K562 (cell line): Measurements from ENCODE around the gene PRSS21. TPM values are rescaled to one million over a fixed set of nuclear protein-coding genes. Genes with fewer than 3 reads are reported as not detected.

Experiments
- HMG20A ChIP-seq: fragments of 450-650 bp; formaldehyde crosslinking; conservative IDR thresholded peaks from 2 replicates; pipeline ENCODE4 v1.4.0; 2020; ENCODE audit warnings: mild to moderate bottlenecking, mixed read lengths
- IFI16 ChIP-seq: fragments of 250-450 bp; sonication (Bioruptor Pico); IDR thresholded peaks from 2 replicates; pipeline ENCODE4 v2.1.2; 2022; ENCODE audit warnings: mild to moderate bottlenecking, inconsistent platforms
- MTA2 ChIP-seq: fragments of 450-650 bp; IDR thresholded peaks from 2 replicates; pipeline ENCODE4 v1.6.1; 2016; ENCODE audit warnings: low read depth
- NBN ChIP-seq: fragments of 450-650 bp; IDR thresholded peaks from 2 replicates; pipeline ENCODE4 v1.6.1; 2016; ENCODE audit warnings: low read depth, mild to moderate bottlenecking
- PRPF4 ChIP-seq: fragments of 200-400 bp; formaldehyde crosslinking; IDR thresholded peaks from one replicate; pipeline ENCODE4 v1.6.1; 2017; ENCODE audit warnings: low read length, low read depth, mild to moderate bottlenecking; ENCODE audit not compliant: insufficient read depth, poor library complexity, severe bottlenecking
- RBBP5 ChIP-seq: fragments of 200-600 bp; sonication (generic); IDR thresholded peaks from 2 replicates; pipeline ENCODE4 v1.6.1; 2012; ENCODE audit warnings: borderline replicate concordance, mild to moderate bottlenecking, low read length, control low read depth, inconsistent platforms; ENCODE audit not compliant: insufficient read depth, poor library complexity, severe bottlenecking
- SRSF3 ChIP-seq: fragments of 200-400 bp; formaldehyde crosslinking; IDR thresholded peaks from 2 replicates; pipeline ENCODE4 v1.6.1; 2016; ENCODE audit warnings: mild to moderate bottlenecking, low read length, moderate library complexity; ENCODE audit not compliant: insufficient read depth
- THRAP3 ChIP-seq: fragments of 450-650 bp; IDR thresholded peaks from 2 replicates; pipeline ENCODE4 v1.6.1; 2016; ENCODE audit warnings: mild to moderate bottlenecking, inconsistent platforms, borderline replicate concordance
- ZFX ChIP-seq: sonication (generic); formaldehyde crosslinking; IDR thresholded peaks from 2 replicates; pipeline ENCODE4 v1.8.0; 2022; ENCODE audit warnings: mild to moderate bottlenecking, missing genetic modification reagents, moderate library complexity
- polyA plus RNA-seq, 8 experiments: library from polyadenylated mRNA; depleted of rRNA in 4 of 8; stranded (reverse) in 5 of 8; unstranded in 3 of 8; fragments of >200 nt; fragmentation: Nextera tagmentation in 2 of 8; fragmentation: Illumina TruSeq in 1 of 8; extraction: Ambion mirVana in 2 of 8; extraction: Trizol in 1 of 8; gene quantifications; 2 replicates each; pipeline versions ENCODE4 v1.2.1 to v1.2.3, GENCODE V29; 2011 to 2014; ENCODE audit warnings: inconsistent platforms in 1 of 8, missing spikeins in 1 of 8
- total RNA-seq, 7 experiments: library from RNA; depleted of rRNA in 6 of 7; stranded (reverse); fragments of >200 nt in 6 of 7; fragmentation: Illumina TruSeq in 2 of 7; extraction: Trizol in 2 of 7; gene quantifications; 2 replicates each; pipeline versions ENCODE4 v1.2.1 to v1.2.3, GENCODE V29; 2011 to 2021; ENCODE audit warnings: low replicate concordance in 1 of 7
- TF ChIP-seq, protein P1 (sequence below): sonication (generic); formaldehyde crosslinking; IDR thresholded peaks from 2 replicates; pipeline ENCODE4 v1.8.1; 2023; ENCODE audit warnings: mild to moderate bottlenecking, missing genetic modification reagents, moderate library complexity
- TF ChIP-seq, protein P2 (sequence below): fragments of 450-650 bp; IDR thresholded peaks from 2 replicates; pipeline ENCODE4 v1.7.1; 2018; ENCODE audit warnings: mild to moderate bottlenecking, low read depth; ENCODE audit not compliant: partially characterized antibody
- TF ChIP-seq, protein P3 (sequence below): sonication (generic); formaldehyde crosslinking; IDR thresholded peaks from 2 replicates; pipeline ENCODE4 v1.9.0; 2022; ENCODE audit warnings: mild to moderate bottlenecking, missing genetic modification reagents
- TF ChIP-seq, protein P4 (sequence below): fragments of 450-650 bp; formaldehyde crosslinking; IDR thresholded peaks from 2 replicates; pipeline ENCODE4 v1.4.0; 2020; ENCODE audit warnings: mild to moderate bottlenecking, mixed read lengths
- TF ChIP-seq, protein P5 (sequence below): fragments of 250-450 bp; sonication (Bioruptor Pico); IDR thresholded peaks from 2 replicates; pipeline ENCODE4 v1.8.0; 2021; ENCODE audit warnings: mild to moderate bottlenecking, moderate library complexity
- TF ChIP-seq, protein P6 (sequence below): fragments of 450-650 bp; IDR thresholded peaks from 2 replicates; pipeline ENCODE4 v1.6.1; 2014; ENCODE audit warnings: low read depth, mild to moderate bottlenecking, moderate library complexity, borderline replicate concordance

PRSS21 gene
- total and polyA plus RNA-seq, 9 of the 15 experiments (the other 6 are each of a cell fraction or from before 2014, with no cell fraction given) = 12.1 to 121 (median 61.3) TPM

DNA sequence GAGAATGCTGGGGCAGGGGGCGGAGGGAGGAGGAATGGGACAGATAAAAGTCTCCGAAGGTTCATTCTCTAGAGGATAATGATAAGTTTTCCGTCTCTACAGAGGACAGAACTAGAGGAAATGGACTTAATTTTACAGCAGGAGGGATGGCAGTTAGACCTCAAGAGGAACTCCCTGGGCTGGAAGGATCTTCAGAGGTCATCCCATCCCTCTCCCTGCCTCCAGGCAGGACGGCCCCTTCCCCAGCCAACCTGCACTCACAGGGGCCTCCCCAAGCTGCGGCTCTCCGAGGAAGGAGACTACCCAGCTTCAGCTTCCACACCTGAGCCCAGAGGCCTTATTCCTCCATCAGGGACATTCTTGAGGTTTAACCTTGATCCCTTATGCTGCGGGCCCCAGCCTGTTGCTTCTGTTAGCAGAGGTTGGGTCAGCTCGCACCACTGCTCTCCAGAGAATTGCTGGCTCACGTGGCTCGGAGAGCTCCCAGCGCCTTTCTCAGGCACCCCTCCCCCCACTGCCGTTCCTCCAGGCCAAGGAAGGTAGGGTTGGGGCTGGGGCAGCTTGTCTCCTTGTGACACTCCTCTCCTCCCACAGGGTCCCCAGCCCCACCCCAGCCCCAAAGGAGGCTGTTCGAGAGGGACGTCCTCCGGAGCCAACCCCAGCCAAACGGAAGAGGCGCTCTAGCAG lies 48.5 kb upstream of the PRSS21 start (continued):
- TF ChIP-seq, protein P1, sequence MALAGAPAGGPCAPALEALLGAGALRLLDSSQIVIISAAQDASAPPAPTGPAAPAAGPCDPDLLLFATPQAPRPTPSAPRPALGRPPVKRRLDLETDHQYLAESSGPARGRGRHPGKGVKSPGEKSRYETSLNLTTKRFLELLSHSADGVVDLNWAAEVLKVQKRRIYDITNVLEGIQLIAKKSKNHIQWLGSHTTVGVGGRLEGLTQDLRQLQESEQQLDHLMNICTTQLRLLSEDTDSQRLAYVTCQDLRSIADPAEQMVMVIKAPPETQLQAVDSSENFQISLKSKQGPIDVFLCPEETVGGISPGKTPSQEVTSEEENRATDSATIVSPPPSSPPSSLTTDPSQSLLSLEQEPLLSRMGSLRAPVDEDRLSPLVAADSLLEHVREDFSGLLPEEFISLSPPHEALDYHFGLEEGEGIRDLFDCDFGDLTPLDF (CRISPR knock-in tag) = no peak
- TF ChIP-seq PRPF4 (no peak), THRAP3 (no peak), RBBP5 (no peak), SRSF3 (no peak), MTA2 (no peak), NBN (no peak), IFI16 (CRISPR knock-in tag) (no peak), ZFX (peak; percentile 43; the same call in 1 of the 2 replicates), HMG20A (CRISPR knock-in tag) (no peak)
- TF ChIP-seq, protein P2, sequence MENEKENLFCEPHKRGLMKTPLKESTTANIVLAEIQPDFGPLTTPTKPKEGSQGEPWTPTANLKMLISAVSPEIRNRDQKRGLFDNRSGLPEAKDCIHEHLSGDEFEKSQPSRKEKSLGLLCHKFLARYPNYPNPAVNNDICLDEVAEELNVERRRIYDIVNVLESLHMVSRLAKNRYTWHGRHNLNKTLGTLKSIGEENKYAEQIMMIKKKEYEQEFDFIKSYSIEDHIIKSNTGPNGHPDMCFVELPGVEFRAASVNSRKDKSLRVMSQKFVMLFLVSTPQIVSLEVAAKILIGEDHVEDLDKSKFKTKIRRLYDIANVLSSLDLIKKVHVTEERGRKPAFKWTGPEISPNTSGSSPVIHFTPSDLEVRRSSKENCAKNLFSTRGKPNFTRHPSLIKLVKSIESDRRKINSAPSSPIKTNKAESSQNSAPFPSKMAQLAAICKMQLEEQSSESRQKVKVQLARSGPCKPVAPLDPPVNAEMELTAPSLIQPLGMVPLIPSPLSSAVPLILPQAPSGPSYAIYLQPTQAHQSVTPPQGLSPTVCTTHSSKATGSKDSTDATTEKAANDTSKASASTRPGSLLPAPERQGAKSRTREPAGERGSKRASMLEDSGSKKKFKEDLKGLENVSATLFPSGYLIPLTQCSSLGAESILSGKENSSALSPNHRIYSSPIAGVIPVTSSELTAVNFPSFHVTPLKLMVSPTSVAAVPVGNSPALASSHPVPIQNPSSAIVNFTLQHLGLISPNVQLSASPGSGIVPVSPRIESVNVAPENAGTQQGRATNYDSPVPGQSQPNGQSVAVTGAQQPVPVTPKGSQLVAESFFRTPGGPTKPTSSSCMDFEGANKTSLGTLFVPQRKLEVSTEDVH = no peak
- TF ChIP-seq, protein P3, sequence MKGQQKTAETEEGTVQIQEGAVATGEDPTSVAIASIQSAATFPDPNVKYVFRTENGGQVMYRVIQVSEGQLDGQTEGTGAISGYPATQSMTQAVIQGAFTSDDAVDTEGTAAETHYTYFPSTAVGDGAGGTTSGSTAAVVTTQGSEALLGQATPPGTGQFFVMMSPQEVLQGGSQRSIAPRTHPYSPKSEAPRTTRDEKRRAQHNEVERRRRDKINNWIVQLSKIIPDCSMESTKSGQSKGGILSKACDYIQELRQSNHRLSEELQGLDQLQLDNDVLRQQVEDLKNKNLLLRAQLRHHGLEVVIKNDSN (CRISPR knock-in tag) = peak; percentile 43
- TF ChIP-seq, protein P4, sequence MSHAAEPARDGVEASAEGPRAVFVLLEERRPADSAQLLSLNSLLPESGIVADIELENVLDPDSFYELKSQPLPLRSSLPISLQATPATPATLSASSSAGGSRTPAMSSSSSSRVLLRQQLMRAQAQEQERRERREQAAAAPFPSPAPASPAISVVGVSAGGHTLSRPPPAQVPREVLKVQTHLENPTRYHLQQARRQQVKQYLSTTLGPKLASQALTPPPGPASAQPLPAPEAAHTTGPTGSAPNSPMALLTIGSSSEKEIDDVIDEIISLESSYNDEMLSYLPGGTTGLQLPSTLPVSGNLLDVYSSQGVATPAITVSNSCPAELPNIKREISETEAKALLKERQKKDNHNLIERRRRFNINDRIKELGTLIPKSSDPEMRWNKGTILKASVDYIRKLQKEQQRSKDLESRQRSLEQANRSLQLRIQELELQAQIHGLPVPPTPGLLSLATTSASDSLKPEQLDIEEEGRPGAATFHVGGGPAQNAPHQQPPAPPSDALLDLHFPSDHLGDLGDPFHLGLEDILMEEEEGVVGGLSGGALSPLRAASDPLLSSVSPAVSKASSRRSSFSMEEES (CRISPR knock-in tag) = no peak
- TF ChIP-seq, protein P5, sequence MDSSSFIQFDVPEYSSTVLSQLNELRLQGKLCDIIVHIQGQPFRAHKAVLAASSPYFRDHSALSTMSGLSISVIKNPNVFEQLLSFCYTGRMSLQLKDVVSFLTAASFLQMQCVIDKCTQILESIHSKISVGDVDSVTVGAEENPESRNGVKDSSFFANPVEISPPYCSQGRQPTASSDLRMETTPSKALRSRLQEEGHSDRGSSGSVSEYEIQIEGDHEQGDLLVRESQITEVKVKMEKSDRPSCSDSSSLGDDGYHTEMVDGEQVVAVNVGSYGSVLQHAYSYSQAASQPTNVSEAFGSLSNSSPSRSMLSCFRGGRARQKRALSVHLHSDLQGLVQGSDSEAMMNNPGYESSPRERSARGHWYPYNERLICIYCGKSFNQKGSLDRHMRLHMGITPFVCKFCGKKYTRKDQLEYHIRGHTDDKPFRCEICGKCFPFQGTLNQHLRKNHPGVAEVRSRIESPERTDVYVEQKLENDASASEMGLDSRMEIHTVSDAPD (CRISPR knock-in tag) = no peak
- TF ChIP-seq, protein P6, sequence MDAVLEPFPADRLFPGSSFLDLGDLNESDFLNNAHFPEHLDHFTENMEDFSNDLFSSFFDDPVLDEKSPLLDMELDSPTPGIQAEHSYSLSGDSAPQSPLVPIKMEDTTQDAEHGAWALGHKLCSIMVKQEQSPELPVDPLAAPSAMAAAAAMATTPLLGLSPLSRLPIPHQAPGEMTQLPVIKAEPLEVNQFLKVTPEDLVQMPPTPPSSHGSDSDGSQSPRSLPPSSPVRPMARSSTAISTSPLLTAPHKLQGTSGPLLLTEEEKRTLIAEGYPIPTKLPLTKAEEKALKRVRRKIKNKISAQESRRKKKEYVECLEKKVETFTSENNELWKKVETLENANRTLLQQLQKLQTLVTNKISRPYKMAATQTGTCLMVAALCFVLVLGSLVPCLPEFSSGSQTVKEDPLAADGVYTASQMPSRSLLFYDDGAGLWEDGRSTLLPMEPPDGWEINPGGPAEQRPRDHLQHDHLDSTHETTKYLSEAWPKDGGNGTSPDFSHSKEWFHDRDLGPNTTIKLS = no peak
